Measurements from ENCODE around the gene CITED4. TPM values are rescaled to one million over a fixed set of nuclear protein-coding genes. Genes with fewer than 3 reads are reported as not detected.

The CITED4 gene
- total and polyA plus RNA-seq, 9 of the 15 experiments (the other 6 are each of a cell fraction or from before 2014, with no cell fraction given): 0.11 to 1.2 (median 0.17) TPM; not detected in 2

GRCh38 chr1:40844887-40845878 lies 17.0 kb downstream of the CITED4 start (continued):
- TF ChIP-seq, protein P1, sequence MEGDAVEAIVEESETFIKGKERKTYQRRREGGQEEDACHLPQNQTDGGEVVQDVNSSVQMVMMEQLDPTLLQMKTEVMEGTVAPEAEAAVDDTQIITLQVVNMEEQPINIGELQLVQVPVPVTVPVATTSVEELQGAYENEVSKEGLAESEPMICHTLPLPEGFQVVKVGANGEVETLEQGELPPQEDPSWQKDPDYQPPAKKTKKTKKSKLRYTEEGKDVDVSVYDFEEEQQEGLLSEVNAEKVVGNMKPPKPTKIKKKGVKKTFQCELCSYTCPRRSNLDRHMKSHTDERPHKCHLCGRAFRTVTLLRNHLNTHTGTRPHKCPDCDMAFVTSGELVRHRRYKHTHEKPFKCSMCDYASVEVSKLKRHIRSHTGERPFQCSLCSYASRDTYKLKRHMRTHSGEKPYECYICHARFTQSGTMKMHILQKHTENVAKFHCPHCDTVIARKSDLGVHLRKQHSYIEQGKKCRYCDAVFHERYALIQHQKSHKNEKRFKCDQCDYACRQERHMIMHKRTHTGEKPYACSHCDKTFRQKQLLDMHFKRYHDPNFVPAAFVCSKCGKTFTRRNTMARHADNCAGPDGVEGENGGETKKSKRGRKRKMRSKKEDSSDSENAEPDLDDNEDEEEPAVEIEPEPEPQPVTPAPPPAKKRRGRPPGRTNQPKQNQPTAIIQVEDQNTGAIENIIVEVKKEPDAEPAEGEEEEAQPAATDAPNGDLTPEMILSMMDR (IDR thresholded peaks at IDR 0.05 in 2 of 3, conservative IDR thresholded peaks at IDR 0.05 in 1 of 3; ENCODE audit: insufficient read depth in 2 of 3, low read depth in 1 of 3, low read length in 3 of 3): peak in 1 of 3 experiments; percentile 11; a peak in 1 of 6 replicates
- TF ChIP-seq, protein P2, sequence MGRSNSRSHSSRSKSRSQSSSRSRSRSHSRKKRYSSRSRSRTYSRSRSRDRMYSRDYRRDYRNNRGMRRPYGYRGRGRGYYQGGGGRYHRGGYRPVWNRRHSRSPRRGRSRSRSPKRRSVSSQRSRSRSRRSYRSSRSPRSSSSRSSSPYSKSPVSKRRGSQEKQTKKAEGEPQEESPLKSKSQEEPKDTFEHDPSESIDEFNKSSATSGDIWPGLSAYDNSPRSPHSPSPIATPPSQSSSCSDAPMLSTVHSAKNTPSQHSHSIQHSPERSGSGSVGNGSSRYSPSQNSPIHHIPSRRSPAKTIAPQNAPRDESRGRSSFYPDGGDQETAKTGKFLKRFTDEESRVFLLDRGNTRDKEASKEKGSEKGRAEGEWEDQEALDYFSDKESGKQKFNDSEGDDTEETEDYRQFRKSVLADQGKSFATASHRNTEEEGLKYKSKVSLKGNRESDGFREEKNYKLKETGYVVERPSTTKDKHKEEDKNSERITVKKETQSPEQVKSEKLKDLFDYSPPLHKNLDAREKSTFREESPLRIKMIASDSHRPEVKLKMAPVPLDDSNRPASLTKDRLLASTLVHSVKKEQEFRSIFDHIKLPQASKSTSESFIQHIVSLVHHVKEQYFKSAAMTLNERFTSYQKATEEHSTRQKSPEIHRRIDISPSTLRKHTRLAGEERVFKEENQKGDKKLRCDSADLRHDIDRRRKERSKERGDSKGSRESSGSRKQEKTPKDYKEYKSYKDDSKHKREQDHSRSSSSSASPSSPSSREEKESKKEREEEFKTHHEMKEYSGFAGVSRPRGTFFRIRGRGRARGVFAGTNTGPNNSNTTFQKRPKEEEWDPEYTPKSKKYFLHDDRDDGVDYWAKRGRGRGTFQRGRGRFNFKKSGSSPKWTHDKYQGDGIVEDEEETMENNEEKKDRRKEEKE (IDR thresholded peaks at IDR 0.05; ENCODE audit: borderline replicate concordance in 1 of 2, control insufficient read depth in 1 of 2, low read depth in 2 of 2, low read length in 1 of 2): no peak
- TF ChIP-seq TCF3 (CRISPR knock-in tag; IDR thresholded peaks at IDR 0.05) (0 out of 2 replicates have a peak, but pooled peaks have one; percentile 7), ATF1 (CRISPR knock-in tag; IDR thresholded peaks at IDR 0.05) (no peak), ATF1 (tag; IDR thresholded peaks at IDR 0.05) (no peak), NR2C2 (CRISPR knock-in tag; IDR thresholded peaks at IDR 0.05) (no peak), NR2C2 (tag; IDR thresholded peaks at IDR 0.05) (peak; percentile 19; the same call in 1 of the 2 replicates), AFF1 (IDR thresholded peaks at IDR 0.05; ENCODE audit: low read depth in 1 of 2, partially characterized antibody in 2 of 2) (peak in 1 of 2 experiments; percentile 19), TEAD4 (IDR thresholded peaks at IDR 0.05; ENCODE audit: low read length) (no peak), TEAD4 (CRISPR knock-in tag; IDR thresholded peaks at IDR 0.05; ENCODE audit: borderline replicate concordance) (no peak)
- TF ChIP-seq, protein P3, sequence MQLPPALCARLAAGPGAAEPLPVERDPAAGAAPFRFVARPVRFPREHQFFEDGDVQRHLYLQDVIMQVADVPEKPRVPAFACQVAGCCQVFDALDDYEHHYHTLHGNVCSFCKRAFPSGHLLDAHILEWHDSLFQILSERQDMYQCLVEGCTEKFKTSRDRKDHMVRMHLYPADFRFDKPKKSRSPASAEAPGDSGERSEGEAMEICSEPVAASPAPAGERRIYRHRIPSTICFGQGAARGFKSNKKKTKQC (CRISPR knock-in tag; IDR thresholded peaks at IDR 0.05): no peak

All from K562 (cell line).